NCI-H748 (cell line): ENCODE data around the gene ZBTB42.

Experiments used
- DNase-seq: peaks from one replicate; lab custom pipeline; 2025; ENCODE audit not compliant: unreplicated experiment; lab: John Stamatoyannopoulos, UW

The ZBTB42 gene

DNA sequence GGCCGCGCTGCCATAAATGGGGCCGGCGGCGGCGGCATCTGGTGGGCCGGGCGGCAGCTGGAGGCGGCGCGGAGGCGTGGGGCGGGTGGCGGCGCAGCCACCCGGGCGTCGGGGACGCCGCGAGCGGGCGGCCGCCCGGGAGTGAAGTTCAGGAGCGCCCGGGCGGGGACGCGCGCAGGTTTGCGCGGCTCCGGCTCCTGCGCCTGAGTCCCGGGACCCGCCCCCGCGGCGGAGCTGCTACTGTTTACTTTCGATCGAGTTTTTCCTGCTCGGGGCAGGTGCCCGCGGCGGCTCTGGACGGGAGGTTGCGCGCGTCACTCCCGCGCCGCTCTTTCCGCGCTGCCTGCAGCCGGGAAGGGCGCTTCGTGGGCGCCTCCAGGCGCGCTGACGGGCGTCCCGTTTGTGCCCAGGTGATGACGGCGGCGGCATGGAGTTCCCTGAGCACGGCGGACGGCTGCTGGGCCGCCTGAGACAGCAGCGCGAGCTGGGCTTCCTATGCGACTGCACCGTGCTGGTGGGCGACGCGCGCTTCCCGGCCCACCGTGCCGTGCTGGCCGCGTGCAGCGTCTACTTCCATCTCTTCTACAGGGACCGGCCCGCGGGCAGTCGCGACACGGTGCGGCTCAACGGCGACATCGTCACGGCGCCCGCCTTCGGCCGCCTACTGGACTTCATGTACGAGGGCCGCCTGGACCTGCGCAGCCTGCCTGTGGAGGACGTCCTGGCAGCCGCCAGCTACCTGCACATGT, at the start of gene ZBTB42:
ZBTB42 (plus strand) TSS at position 331 of the 749 bp plus-strand sequence; CDS start at position 428, 97 bp downstream.
- peak; percentile 87 for DNase-seq

DNA sequence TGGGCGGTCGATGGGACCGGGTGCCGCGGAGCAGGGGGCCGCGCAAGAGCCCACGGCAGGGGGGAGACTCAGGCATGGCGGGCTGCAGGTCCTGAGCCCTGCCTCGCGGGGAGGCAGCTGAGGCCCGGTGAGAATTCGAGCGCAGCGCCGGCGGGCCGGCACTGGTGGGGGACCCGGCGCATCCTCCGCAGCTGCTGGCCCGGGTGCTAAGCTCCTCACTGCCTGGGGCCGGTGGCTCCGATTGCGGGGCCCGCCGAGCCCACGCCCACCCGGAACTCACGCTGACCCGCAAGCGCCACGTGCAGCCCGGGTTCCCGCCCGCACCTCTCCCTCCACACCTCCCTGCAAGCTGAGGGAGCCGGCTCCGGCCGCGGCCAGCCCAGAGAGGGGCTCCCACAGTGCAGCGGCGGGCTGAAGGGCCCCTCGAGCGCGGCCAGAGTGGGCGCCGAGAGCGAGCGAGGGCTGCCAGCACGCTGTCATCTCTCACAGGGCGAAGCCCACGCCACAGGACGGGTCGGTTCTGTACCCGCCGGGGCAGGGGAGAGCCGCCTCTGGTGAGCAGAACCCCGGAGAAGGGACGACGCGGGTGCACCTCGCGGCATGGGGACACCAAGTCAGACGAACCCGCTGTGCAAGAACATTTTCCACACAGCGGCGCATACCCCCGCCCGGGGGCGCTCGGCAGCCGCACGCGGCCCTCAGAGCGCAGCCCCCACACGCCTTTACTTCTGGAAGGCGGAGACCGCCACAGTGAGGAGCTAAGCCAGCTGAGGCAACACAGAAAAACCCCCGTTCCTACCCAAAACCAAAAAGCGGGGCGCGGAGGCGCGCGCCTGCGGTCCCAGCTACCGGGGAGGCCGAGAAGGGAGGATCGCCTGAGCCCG, 49.1 kb upstream of the ZBTB42 start:
- DNase-seq = no peak

- no peak for DNase-seq
Observed at GRCh38 chr14:104752423-104752734, 48.5 kb upstream of the ZBTB42 start.

DNA sequence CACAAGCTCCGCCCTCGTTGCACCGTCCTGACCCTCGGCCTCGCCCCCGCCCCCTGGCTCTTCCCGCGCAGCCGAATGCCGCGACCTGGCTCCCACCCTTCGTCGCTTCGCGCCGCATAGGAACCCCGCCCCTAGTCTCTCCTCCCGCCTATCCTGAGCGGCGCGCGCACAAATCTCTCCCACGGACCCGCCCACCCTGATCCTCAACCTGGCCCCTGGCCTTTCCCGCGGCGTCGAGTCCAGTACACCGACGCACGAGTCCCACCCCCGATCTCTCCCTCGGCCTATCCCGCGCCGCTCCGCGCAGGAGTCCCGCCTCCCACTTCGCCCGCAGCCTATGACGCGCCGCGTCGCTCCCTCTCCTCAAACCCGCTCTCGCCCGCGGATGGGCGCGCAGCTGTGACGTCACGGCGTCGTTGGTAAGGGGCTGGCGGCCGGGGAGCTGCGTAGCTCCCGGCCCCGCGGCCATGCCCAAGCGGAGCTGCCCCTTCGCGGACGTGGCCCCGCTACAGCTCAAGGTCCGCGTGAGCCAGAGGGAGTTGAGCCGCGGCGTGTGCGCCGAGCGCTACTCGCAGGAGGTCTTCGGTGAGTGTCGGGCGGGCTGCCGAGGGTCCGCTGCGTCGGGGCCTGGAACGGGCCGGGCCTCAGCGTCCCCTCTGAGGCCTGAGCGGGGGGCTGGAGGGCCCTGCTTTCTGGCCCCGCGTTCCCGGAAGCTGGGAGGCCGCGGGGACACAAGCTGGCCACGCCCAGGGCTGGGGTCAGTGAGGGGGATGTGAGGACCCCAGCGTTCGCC, 48.0 kb upstream of the ZBTB42 start, which contains the start of gene SIVA1:
SIVA1 (plus strand) TSS at position 413 of the 793 bp plus-strand sequence; CDS start at position 468, 55 bp downstream.
- peak; percentile 100 for DNase-seq

GRCh38 chr14:104753528-104754212, 47.2 kb upstream of the ZBTB42 start:
- no peak for DNase-seq

GRCh38 chr14:104754213-104754851, 46.6 kb upstream of the ZBTB42 start:
- no peak for DNase-seq

GRCh38 chr14:104755621-104756020, 45.3 kb upstream of the ZBTB42 start:
- no peak for DNase-seq

- DNase-seq = no peak
Observed at GRCh38 chr14:104756477-104757237, 44.2 kb upstream of the ZBTB42 start.

DNA sequence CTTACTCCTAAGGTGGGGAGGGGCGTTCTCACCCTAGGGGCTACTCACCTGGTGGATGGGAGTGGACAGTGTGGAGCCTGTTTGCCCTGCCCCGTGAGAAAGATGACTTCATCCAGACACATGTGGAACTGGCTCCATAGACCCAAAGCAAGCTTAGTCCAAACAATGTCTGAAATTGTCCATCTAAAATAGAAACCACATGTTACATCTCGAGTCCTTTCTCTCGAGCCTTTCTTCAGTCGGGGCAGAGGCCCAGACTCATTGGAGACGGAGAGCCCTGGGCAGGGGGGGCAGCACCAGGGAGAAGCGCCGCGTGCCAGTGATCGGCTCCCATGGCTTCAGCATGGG, 43.7 kb upstream of the ZBTB42 start:
- no peak for DNase-seq

DNA sequence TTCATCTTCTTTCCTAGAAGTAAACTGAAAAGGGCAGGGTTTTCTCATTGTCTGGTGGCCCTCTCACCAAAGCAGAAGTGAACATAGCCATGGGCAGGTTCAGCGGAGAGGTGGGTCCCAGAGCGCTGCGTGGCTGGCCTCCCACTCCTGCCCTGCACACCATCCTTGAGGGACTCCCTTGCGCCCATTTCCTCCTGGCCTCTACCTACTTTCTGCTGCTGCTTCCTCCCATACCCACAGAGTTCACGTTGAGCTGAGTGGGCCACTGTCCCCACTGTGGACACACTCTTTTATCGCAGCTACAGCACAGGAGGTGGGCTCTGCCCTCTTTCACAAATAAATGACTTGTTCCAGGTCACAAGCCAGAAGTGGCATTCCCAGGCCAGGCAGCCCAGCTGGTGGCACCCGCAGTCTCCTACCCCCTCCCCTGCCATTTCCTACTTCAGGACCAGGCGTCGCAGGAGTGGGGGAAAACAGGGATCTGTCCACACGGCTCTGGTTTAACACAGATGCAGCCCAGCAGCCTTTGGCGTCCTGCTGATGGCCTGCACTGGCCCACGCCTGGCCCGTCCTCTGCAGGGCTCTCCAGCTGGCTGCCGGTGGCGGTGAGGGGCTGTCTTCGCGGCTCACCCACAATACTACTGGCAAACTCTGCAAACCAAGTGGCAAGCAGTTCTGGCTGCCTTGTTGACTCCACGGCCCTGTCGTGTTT, 43.1 kb upstream of the ZBTB42 start:
- DNase-seq = no peak

DNA sequence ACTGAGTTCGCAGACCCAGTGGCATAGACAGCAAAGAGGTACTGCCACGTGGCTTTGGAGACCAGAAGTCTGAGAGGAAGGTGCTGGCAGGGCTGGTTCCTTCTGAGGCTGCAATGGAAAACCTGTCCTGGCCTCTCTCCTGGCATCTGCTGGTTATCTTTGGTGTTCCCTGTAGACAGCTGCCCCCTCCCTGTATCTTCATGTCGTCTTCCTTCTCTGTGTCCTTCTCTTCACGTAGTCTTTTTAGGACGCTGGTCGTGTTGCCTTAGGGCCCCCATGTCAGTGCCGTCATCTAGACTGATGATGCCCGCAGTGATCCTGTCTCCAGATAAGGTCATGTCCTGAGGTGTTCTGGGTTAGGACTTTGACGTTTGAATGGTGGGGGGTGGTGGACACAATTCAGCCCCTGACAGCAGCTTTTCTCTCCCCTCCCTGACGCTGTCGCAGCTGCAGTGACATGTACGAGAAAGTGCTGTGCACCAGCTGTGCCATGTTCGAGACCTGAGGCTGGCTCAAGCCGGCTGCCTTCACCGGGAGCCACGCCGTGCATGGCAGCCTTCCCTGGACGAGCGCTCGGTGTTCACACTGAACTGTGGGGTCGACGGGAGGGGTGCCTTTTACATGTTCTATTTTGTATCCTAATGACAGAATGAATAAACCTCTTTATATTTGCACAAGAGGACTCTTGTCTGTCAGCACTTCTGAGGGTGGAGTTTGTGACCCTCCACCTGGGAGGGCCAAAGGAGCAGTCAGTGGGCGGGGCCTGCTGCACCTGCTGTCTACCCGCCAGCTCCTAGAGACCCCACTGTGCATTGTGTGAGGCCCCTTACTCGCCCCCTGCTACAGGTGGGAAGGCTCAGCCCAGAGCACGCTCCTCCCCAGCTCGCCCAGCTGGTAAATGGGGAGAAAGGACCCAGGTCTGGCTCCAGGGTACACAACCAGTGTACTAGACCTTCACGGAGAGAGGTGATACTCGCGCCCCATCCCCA, 41.6 kb upstream of the ZBTB42 start:
- peak; percentile 65 for DNase-seq

GRCh38 chr14:104765517-104765916, 35.4 kb upstream of the ZBTB42 start:
- no peak for DNase-seq

DNA sequence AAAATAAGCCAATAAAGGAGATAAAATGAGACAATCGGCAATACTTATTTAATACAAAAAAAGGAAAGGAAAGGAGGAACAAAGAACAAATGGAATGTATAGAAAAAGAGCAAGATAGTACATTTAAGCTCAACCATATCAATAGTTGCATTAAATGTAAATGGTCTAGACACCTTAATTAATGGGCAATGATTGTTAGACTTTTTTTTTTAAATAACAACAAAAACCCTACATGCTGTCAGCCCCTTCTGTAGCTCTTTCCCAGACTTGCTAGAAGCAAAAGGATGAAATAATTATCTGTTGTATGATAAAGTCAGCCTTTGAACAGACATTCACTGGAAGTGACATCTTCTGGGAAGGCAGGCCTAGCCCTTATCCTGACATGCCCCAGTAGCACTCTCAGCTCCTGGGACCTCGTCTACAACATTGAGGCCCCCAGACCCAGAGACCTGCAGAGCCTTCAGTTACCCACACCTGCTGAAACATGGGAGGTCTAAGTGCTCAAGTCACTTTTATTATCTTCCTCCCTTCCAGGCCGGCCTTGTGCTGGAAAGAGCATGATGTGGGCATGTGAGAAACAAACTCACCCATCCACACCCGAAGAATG, 34.5 kb upstream of the ZBTB42 start:
- no peak for DNase-seq

- no peak for DNase-seq
Observed at GRCh38 chr14:104766863-104767633, 33.9 kb upstream of the ZBTB42 start.

GRCh38 chr14:104767634-104767918, 33.3 kb upstream of the ZBTB42 start:
- DNase-seq = no peak

- peak; percentile 79 for DNase-seq
Observed at GRCh38 chr14:104768437-104769323, 32.2 kb upstream of the ZBTB42 start.
